Measurements from ENCODE around the gene TMEM243. TPM values are rescaled to one million over a fixed set of nuclear protein-coding genes. Genes with fewer than 3 reads are reported as not detected.

TMEM243 gene
- polyA plus RNA-seq, 1 donor from 2014 or later: 3.7 TPM

GRCh38 chr7:87213252-87213651 is 6.3 kb downstream of the TMEM243 start:
- no peak overlapping the region for H3K4me2 ChIP-seq (ENCODE audit: low read length)
- no peaks in the 10 kb centered on the region for H3K36me3 ChIP-seq (ENCODE audit: insufficient read depth, low read length)
- no peaks in the 10 kb centered on the region for H3K9me2 ChIP-seq (ENCODE audit: insufficient read depth, low read length)
- H3F3A ChIP-seq (ENCODE audit: insufficient read depth, low read length, poor library complexity, severe bottlenecking): no peaks in the 10 kb centered on the region
- TF ChIP-seq MXI1 (conservative IDR thresholded peaks at IDR 0.05; ENCODE audit: poor library complexity, severe bottlenecking) (no peak), EP300 (conservative IDR thresholded peaks at IDR 0.05; ENCODE audit: poor library complexity, severe bottlenecking) (no peak), REST (IDR thresholded peaks at IDR 0.05; ENCODE audit: borderline replicate concordance) (no peak), SMC3 (conservative IDR thresholded peaks at IDR 0.05; ENCODE audit: poor library complexity) (no peak), CTCF (IDR thresholded peaks at IDR 0.05; ENCODE audit: poor library complexity, severe bottlenecking) (no peak), EZH2 (IDR thresholded peaks at IDR 0.05; ENCODE audit: borderline replicate concordance, insufficient read depth, low read length, poor library complexity, severe bottlenecking) (no peak), TAF1 (IDR thresholded peaks at IDR 0.05; ENCODE audit: low read depth) (no peak), RAD21 (conservative IDR thresholded peaks at IDR 0.05) (no peak), POLR2AphosphoS5 (IDR thresholded peaks at IDR 0.05) (no peak)
- H4K20me1 ChIP-seq (ENCODE audit: insufficient read depth): no peaks in the 10 kb centered on the region
- H3K27me3 ChIP-seq (ENCODE audit: insufficient read depth, low read depth, low read length): no peaks in the 10 kb centered on the region
- H3K4me3 ChIP-seq (ENCODE audit: low read length): no peak overlapping the region
- H3K9me3 ChIP-seq (ENCODE audit: low read length): no peaks in the 10 kb centered on the region
- H2AFZ ChIP-seq (ENCODE audit: low read depth, low read length): no peak overlapping the region
- H3K79me2 ChIP-seq (replicated peaks; ENCODE audit: insufficient read depth, low read length): no peaks in the 10 kb centered on the region
- H3K27ac ChIP-seq (ENCODE audit: low read length): no peak overlapping the region
- no peak overlapping the region for H3K9ac ChIP-seq (ENCODE audit: low read length)

- Histone ChIP-seq H3K4me2 (ENCODE audit: low read length) (no peak overlapping the region), H3K27ac (ENCODE audit: low read length) (no peak overlapping the region), H3K9ac (ENCODE audit: low read length) (no peak overlapping the region), H2AFZ (ENCODE audit: low read depth, low read length) (no peak overlapping the region), H3K36me3 (ENCODE audit: insufficient read depth, low read length) (no peaks in the 10 kb centered on the region), H3K27me3 (ENCODE audit: insufficient read depth, low read depth, low read length) (no peaks in the 10 kb centered on the region), H3F3A (ENCODE audit: insufficient read depth, low read length, poor library complexity, severe bottlenecking) (no peaks in the 10 kb centered on the region), H3K4me3 (ENCODE audit: low read length) (no peak overlapping the region), H3K79me2 (replicated peaks; ENCODE audit: insufficient read depth, low read length) (no peaks in the 10 kb centered on the region), H3K9me3 (ENCODE audit: low read length) (no peaks in the 10 kb centered on the region), H4K20me1 (ENCODE audit: insufficient read depth) (no peaks in the 10 kb centered on the region), H3K9me2 (ENCODE audit: insufficient read depth, low read length) (no peaks in the 10 kb centered on the region)
- no peak for TF ChIP-seq EP300 (conservative IDR thresholded peaks at IDR 0.05; ENCODE audit: poor library complexity, severe bottlenecking)
- TF ChIP-seq CTCF (IDR thresholded peaks at IDR 0.05; ENCODE audit: poor library complexity, severe bottlenecking): no peak
- no peak for TF ChIP-seq TAF1 (IDR thresholded peaks at IDR 0.05; ENCODE audit: low read depth)
- no peak for TF ChIP-seq POLR2AphosphoS5 (IDR thresholded peaks at IDR 0.05)
- TF ChIP-seq RAD21 (conservative IDR thresholded peaks at IDR 0.05): no peak
- no peak for TF ChIP-seq REST (IDR thresholded peaks at IDR 0.05; ENCODE audit: borderline replicate concordance)
- no peak for TF ChIP-seq SMC3 (conservative IDR thresholded peaks at IDR 0.05; ENCODE audit: poor library complexity)
These were observed 7.0 kb downstream of the TMEM243 start for GRCh38 chr7:87212498-87212897.
